Right ventricle myocardium superior (tissue), 1 donor: ENCODE data around the gene C3orf20. TPM values are rescaled to one million over a fixed set of nuclear protein-coding genes. Genes with fewer than 3 reads are reported as not detected.
A peak's percentile ranks its signal among the peaks of the same experiment; 100 is the strongest.

Experiments
- ATAC-seq: fragments of 200-7000 bp; cut with Tn5 transposase; one replicate; pipeline ENCODE4 v1.9.1; 2020; ENCODE audit warnings: mild to moderate bottlenecking; ENCODE audit not compliant: poor library complexity
- DNase-seq: peaks from one replicate; pipeline ENCODE4 v3.0.0-alpha.2; 2020
- intact Hi-C: fragments of 100-400 bp; cut with DNase I; formaldehyde crosslinking; loops from one replicate; pipeline ENCODE4 v1.11.2; 2022
- total RNA-seq: library from RNA; stranded (reverse); fragmentation: NEBNext Ultra II Directional; extraction: Animal tissue kit (Norgen Biotek cat#: 25700); gene quantifications from one replicate; pipeline ENCODE4 v1.2.1, GENCODE V29; 2021
- donor health status: DM: no; HTN: yes; CAD: no; lungs with severe emphysema.

The C3orf20 gene
- total RNA-seq, 1 donor from 2014 or later: not detected

DNA sequence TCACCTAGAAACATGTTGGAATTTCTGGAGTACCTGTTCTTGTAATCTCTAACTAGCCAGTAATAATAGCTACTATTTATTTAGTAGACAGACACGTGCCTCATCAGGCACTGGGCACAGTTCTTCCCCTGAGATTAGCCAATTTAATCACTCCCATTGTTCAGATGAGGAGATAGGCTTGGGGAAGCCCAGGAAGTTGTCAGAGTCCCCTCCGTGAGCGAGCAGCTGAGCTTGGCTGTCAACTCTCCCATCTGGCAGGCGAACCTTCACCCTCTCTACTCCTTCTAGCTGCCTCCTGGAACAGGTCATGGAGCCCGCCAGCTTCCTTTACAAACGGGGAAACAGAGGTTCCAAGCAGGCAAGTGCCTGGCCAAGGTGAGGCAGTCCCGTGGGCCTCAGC lies 112.7 kb downstream of the C3orf20 start:
- intact Hi-C loops: no loop called here
- DNase-seq (peak; percentile 38), ATAC-seq (no peak)

DNA sequence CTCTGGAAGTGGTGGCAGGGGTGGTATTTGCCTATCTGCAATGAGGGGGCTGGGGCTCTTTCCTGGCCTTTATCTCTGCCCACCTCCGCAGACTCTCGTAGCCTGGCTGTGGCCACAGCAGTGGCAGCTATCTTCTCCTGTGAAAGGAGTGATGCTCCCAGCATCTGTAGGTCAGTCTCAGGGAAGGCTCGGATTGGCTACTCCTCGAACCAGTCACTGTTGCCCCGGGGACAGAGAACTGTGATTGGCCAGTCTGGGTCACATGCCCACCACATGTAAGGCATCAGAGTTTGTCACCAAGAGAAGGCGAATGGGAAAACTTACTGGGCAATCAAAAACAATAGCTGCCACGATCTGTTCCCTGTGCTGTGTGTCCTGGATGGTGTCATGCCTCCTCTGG lies 113.7 kb downstream of the C3orf20 start:
- intact Hi-C loops: no loop called here
- DNase-seq (no peak), ATAC-seq (no peak)

DNA sequence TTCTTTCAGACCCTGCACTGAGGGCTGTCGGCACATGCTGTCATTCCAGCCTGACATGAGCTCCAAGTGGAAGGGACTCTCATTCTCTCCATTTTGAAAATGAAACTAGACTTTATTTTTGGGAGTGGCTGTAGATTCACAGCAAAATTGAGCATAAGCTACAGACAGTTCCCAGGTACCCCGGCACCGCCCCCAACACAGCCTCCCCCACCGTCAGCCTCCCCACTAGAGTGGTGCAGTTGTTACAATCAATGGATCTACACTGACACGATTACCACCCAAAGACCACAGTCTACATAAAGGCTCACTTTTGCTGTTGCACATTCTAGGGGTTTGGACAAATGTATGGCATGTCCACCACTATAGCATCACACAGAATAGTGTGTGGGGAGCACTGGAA lies 114.3 kb downstream of the C3orf20 start:
- ATAC-seq: no peak
- intact Hi-C loops: no loop called here
- no peak for DNase-seq

DNA sequence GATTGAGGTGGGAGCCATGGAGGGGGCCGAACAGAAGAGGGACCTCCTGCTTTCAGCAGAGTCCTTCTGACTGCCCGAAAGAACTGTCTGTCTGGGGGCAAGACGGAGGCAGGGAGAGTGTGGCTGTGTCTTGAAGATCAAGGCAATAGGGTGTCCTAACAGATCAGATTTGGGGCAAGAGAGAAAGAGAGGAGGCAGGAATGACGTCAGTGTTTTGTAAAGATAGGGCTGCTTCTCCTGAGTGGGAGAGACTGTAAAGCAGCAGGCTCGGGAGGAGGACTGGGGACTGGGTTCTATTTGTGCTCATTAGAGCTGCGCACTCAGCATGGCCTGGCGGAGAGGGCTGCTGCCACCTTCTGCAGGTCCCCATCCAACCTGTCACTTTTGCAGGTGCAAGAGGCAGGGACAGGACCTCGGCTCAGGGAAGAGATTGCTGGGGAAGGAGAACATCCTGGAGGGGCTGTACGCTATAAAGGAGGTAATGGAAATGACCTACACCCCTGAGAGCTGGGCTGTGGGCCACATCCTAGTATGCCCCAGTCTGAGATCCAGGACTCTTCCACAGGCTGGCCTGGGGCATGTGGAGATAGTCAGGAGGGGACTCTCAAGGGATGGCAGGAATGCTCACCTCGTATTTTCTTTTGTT lies 114.8 kb downstream of the C3orf20 start:
- ATAC-seq (no peak), DNase-seq (peak; percentile 36)
- intact Hi-C loops: loop anchor here (5.0 kb wide), 1 partner anchor 133 kb away; no protein-coding TSS in a partner anchor

DNA sequence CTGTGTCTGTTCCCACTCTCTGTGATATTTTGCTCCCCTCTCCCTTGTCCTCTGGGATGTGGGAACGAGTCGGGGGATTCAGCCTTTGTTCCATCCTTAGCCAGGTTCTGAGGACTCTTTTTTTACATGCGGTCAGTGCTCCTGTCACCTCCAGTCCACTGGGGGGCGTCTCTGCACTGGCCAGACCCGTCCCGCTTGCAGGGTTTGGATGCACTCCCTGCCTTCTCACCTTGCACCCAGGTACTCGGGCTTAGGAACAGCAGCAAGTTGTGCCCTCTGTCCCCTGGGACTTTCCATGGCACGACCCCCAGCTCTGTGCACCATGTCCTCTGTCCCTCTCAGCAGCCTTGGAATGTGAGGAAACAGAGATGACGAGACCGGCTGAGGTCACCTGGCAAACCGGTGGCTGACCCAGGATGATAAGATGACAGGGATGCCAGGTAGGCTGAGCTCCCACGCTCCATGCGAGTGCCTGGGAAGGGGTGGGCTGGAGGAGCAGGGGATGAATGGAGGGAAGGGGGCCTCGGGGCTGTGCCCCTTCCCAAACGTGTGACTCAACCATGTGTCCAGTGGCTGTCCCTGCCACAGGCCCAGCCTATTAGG lies 116.5 kb downstream of the C3orf20 start:
- intact Hi-C loops: loop anchor here (5.0 kb wide), 1 partner anchor 131 kb away; no protein-coding TSS in a partner anchor
- DNase-seq (peak; percentile 78), ATAC-seq (peak; percentile 74)

DNA sequence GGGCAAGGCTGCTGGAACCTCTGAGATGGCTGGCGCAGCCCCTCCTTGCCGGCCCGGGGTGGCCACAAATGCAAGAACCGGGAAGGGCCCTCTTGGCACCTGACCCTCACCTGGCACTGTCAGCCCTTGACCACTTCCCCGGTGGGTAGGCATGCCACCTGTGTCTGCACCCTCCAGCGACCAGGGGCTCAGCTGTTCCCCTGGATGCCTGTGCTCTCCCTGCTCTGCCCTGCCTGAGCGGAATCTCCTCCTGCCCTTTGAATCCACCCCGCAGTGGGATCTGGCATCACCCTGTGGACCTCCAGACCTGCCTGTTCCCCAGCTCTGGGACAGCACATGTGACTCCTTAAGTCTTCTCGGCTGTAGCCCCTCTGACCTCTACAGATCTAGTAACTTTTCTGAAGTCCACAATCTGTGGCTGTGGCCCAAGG lies 117.8 kb downstream of the C3orf20 start:
- DNase-seq (no peak), ATAC-seq (no peak)
- intact Hi-C loops: loop anchor here (5.0 kb wide), 1 partner anchor 130 kb away; no protein-coding TSS in a partner anchor

DNA sequence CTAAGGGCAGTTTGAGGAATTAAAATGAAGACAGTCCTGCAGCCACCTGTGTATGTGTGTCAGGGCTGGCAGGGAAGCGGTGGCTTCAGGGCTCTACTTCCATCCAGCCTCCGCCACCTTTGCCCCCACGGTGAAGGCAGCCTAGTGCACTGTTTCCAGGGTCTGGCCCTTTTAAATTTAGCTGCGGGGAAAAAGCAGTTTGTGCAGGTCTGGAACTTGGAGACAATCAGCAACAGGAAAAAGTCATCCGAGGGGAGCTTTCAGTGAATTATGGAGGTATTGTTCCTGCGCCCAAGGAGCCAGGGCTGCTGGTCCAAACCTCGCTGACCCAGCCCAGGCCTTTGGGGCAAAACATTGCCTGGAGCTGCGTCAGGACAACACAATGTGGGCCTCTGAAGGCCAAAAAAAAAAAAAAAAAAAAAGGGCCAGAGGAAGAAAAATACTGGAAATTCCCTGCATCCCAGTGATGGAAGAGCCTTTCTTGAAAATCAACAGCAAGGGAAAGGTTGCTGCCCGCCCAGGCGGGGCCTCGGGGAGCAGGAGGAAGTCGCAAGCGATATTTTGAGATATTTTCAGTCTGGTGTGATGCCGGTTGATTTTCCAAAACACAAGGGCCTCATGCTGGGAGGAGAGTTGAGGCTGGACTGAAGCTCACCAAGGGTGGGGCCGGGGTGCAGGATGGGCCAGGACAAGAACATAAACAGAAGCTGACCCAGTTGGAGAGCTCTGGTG lies 118.4 kb downstream of the C3orf20 start:
- DNase-seq: peak; percentile 57
- intact Hi-C loops: loop anchor here (5.0 kb wide), 1 partner anchor 129 kb away; no protein-coding TSS in a partner anchor
- peak; percentile 67 for ATAC-seq

DNA sequence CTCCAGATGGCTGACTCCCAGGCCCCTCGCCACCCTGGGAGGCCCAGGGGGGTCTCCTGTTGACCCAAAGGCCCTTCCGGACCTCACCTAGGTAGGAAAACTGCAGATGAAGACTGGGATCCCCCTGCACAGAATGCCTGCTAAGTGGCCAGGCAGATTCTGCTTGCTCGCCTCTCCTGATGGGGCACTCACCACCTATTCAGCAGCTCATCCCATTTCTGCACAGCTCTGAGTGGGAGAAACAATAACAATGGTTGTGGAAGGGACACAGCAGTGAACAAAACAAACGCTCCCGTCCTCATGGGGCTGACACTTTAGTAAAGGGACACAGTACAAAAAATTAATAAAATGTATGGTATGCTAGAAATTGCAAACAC lies 118.9 kb downstream of the C3orf20 start:
- intact Hi-C loops: loop anchor here (5.0 kb wide), 1 partner anchor 128 kb away; no protein-coding TSS in a partner anchor
- no peak for DNase-seq
- no peak for ATAC-seq

DNA sequence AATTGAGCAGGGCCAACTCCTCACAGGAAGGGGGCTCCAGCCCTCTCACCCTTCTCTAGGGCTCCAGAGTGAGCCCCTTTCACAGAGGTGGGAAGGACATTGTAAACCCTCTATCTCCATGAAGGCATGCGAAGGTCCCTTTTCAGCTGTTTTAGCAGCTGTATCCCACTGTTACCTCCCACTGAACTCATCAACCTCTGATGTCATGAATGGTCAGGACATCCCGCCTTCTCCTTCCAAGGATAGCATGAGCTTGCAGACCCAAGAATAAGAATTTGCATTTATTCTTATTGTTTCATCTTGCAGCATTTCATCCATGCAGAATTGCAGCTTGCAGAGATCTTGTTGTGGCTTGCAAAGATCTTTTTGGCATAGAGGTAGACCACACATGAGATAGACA lies 119.5 kb downstream of the C3orf20 start:
- no peak for ATAC-seq
- no peak for DNase-seq
- intact Hi-C loops: loop anchor here (5.0 kb wide), 1 partner anchor 128 kb away; no protein-coding TSS in a partner anchor

DNA sequence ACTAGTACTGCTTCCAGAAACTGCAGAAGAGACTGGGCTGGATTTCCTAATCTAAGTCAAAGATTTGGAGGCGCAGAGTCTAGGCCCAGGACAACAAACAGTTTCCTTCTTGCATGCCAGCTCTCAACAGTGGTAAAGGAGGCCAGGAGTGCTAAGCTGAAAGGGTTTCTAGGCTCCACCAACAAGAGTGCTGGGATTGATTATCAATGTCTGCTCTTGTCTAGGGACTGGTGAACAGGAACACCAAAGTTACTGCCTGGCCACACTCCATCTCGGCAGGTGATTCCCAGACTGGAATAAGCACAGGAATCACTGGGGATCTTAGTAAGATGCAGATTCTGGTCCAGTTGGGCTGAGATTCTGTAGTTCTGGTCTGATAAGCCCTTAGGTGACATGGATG lies 121.1 kb downstream of the C3orf20 start:
- intact Hi-C loops: no loop called here
- DNase-seq (no peak), ATAC-seq (no peak)

DNA sequence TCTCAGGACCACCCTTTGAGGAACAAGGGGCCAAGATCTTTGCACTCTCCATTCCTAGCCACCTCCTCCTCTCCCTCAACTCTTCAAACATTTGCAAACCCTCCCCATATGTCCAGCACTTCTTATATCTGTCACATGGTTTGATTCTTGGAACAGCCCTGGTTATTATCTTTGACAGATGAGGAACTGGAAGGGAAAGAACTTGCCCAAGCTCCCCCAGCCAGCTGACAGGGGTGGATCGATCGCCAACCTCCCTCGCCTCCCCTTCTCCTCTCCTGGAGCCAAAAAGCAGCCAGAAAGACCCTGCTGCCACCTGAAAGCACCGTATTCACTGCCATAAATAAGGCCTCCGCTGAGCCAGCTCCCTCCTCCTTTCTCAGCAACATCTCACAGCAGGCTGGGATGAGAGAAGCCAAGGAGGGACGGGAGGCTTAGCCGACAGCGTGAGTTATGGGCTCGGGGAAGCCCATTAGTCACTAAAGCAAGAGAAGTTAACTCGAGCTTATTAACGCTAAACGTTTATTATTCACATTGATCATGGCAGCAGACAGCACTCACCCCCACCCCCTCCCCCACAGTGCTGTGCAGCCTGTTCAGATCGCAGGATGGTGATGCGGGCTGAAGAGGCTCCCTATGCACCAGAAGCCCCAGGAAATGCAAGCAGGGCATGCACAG lies 121.6 kb downstream of the C3orf20 start:
- DNase-seq: no peak
- intact Hi-C loops: no loop called here
- no peak for ATAC-seq

DNA sequence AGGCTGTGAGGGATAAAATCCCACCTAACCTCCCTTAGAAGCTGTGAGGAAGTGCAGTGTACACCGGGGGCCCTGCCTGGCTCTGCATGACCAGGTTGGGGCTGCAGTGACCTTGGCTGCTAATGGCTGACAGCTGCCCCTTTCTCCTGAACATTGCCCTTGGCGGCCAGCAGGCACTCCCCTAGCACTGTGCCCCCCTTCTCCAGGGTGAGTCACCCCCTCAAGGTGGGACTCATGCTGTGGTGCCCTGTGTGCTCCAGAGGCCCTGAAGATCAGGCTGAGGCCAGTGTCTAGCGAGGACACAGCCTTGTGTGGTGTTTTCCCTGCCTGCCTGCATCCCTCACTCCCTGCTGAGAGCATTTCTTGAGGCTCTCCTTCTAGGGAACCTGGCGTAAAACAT lies 122.8 kb downstream of the C3orf20 start:
- intact Hi-C loops: no loop called here
- no peak for DNase-seq
- ATAC-seq: no peak

DNA sequence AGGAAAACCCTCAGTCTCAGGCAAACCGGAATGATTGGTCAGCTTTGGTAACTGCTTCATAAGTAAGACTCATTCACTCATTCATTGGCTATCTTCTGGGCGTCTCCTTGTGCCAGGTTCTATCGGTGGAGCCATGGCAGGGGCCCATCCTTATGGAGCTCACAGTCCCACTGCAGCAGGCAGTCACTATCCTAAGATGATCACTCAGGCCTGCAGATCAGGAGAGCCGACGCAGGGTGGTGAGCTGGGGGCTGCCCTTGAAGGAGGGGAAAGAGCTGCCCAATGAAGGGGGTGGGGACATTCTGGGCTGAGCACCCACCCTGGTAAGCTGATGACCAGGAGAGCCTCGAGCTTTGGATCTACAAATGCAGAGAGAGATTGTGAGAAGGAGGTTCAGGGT lies 123.3 kb downstream of the C3orf20 start:
- intact Hi-C loops: no loop called here
- ATAC-seq: no peak
- DNase-seq: no peak

DNA sequence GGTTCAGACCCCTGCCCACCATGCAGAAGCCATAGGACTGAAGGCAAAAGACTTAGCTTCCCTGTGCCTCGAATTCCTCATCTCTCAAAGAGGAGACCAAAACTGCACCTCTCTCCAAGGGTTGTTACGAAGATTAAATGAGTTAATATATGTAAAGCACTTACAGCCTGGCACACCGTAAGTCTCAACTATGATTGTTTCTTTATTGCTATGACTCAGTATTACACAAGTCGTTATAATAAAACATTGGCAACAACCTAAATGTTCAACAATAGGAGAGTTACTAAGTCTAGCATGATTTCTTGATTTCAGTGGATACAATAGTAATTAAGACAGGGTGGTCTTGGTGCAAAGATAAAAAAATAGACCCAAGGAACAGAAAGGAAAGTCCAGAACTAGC lies 124.2 kb downstream of the C3orf20 start:
- intact Hi-C loops: no loop called here

DNA sequence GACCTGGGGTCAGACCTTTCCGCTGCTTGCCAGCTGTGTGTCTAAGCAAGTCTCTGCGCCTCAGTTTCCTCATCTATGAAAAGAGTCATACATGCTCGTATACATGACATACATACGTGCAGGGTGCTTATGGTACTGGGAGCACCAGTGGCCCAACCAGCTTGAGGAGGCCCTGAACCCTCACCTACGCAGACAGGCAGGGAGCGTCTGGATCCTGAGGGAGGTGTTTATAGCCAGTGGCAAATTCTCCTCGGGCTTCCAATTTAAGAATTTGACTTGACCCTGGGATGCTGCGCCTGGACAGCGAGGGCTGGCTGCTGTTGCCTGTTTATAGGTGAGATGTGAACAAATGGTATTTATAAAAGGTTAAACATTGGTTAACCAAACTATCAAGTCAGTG lies 126.1 kb downstream of the C3orf20 start:
- intact Hi-C loops: no loop called here
- DNase-seq: no peak
- no peak for ATAC-seq

More for the DNA sequence above, 124.2 kb downstream of the C3orf20 start:
- no peak for ATAC-seq
- no peak for DNase-seq

DNA sequence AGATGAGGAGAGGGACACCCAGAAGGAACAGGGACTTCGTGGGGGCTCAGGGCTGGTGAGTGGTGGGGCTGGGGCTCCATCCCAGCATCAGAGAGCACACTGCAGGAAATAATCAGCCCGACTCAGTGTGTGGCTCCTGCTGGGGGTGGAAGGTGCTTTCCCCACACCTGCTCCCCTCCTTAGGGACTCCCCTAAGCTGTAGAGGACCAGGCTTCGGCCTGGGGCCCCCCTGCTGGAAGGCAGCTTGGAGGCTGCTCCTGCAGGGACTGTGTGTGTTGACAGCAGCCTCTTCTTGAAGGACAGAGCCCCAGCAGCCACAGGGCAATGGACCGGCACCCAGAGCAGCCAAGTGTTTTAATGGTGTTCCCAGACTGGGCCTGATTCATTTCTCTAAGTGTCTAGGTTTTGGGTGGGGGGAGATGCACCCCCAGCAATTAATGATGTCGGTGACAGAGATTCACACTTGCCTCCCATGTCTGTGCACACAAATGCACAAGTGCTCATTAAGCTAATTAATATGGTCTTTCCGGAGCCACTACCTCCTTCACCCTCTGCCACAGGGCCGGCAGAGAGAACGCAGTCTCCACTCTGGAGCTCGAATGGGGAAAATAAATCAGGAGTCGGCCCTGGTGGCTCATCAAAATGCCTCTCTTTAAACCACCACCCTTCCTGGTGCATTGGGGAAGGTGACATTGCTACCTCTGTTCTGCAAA lies 126.9 kb downstream of the C3orf20 start:
- intact Hi-C loops: no loop called here
- ATAC-seq (no peak), DNase-seq (no peak)

DNA sequence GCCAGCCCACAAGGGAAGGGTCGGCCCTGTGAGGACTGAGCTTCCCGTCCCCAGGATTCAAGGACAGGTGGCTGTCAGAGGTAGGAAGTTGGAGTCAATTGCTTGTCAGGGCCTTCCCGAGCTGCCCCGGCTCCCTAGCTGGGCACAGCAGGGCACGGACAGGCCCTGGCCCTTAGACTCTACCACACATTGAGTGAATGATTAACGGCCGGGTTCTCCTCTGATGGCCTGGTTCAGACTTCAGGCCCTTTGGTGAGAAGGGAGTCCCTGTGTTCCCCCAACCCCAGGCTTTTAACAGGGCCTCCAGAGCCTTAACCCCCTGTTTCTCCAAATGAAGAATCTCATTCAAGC lies 127.4 kb downstream of the C3orf20 start:
- intact Hi-C loops: no loop called here
- no peak for ATAC-seq

DNA sequence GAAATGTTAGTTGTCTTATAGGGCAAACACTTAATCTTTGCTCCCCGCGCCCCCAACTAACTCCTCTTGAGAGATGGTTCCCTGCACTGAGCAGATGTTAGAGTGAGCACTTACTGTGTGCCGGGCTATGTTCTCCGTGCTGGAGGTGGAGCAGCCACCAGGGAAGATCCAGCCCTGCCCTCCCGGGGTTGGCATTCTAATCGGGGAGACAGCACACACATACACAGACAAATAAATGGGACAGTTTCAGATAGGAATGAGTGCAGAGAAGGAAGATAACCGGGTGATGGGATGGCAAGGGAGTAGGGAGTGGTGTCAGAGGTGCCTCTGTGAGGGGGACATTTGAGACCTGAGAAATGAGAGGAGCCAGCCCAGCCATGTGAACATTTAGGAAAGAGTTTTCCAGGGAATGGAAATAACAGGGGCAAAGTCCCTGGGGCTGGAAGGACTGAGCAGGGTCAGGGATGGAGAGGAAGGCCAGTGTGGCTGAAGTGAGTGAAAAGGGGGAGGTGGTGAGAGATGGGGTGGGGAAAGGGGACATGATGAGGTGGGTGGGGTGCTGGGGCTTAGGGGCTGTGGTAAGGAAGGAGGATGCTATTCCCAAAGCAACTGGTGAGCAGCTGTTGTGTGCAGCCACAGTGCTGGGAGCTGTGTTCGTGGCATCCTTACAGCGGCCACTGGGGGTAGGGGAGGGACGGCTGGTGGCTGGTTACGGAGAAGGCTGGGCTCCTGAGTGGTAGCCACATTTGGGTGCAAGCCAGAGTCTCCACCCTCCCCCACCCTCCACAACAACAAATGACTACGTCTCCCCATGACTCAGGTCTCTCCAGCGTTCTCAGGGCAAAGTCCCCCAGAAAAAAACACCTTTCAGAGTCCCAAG lies 128.4 kb downstream of the C3orf20 start:
- no peak for DNase-seq
- ATAC-seq: peak; percentile 59
- intact Hi-C loops: no loop called here

More for the DNA sequence above, 127.4 kb downstream of the C3orf20 start:
- no peak for DNase-seq
